Activated T-helper 1 cell treated with Interleukin-2 at 50 U/mL for 16 hours (primary cell): ENCODE data around the gene MT1E.

Source experiments
- DNase-seq: peaks from one replicate; pipeline ENCODE4 v3.0.0-alpha.2; 2020; ENCODE audit warnings: low read depth

The MT1E gene

GRCh38 chr16:56626685-56627084, 1.1 kb downstream of the MT1E start:
- no peak for DNase-seq

GRCh38 chr16:56628486-56629350, 3.1 kb downstream of the MT1E start:
- no peak for DNase-seq

GRCh38 chr16:56629531-56629930, 4.0 kb downstream of the MT1E start:
- no peak for DNase-seq

GRCh38 chr16:56630134-56630533, 4.6 kb downstream of the MT1E start:
- DNase-seq: no peak

- no peak for DNase-seq
Measured at GRCh38 chr16:56631197-56631596, 5.6 kb downstream of the MT1E start.

- no peak for DNase-seq
Measured at GRCh38 chr16:56631832-56632155, 6.2 kb downstream of the MT1E start.

- no peak for DNase-seq
Measured at GRCh38 chr16:56632156-56632847, 6.7 kb downstream of the MT1E start, which contains the start of gene MT1M. MT1M (plus strand) TSS chr16:56632659; CDS start chr16:56632732, 73 bp downstream.

- DNase-seq: no peak
Measured at GRCh38 chr16:56632848-56633365, 7.3 kb downstream of the MT1E start.

- no peak for DNase-seq
Measured at GRCh38 chr16:56633535-56633934, 8.0 kb downstream of the MT1E start.

GRCh38 chr16:56634715-56635440, 9.3 kb downstream of the MT1E start:
- DNase-seq: no peak

- no peak for DNase-seq
Measured at GRCh38 chr16:56635441-56635967, 9.9 kb downstream of the MT1E start.

- no peak for DNase-seq
Measured at GRCh38 chr16:56636616-56637413, 11.2 kb downstream of the MT1E start.

- no peak for DNase-seq
Measured at GRCh38 chr16:56637814-56638750, 12.5 kb downstream of the MT1E start, which contains the start of gene MT1A. MT1A (plus strand) TSS chr16:56638666; CDS start chr16:56638739, 73 bp downstream.

GRCh38 chr16:56639045-56639444, 13.5 kb downstream of the MT1E start:
- DNase-seq: no peak

GRCh38 chr16:56640076-56640475, 14.5 kb downstream of the MT1E start:
- DNase-seq: no peak

- DNase-seq: no peak
Measured at GRCh38 chr16:56641166-56641565, 15.6 kb downstream of the MT1E start.

- peak; percentile 62 for DNase-seq
Measured at GRCh38 chr16:56643080-56643778, 17.6 kb downstream of the MT1E start.

GRCh38 chr16:56643833-56644232, 18.3 kb downstream of the MT1E start:
- no peak for DNase-seq

GRCh38 chr16:56645311-56645710, 19.7 kb downstream of the MT1E start:
- no peak for DNase-seq

- no peak for DNase-seq
Measured at GRCh38 chr16:56645838-56646237, 20.3 kb downstream of the MT1E start.
